Suprapubic skin (tissue), 3 donors: ENCODE results near the gene MYO18B.

Experiments used
- EP300 ChIP-seq: sonication (generic); formaldehyde crosslinking; IDR thresholded peaks from one replicate; pipeline ENCODE4 v1.6.1; 2017; ENCODE audit warnings: antibody characterized with exemption
- TF ChIP-seq, protein P1 (sequence below), 2 donors: fragments of 200-600 bp in 1 of 2; fragments of 450-650 bp in 1 of 2; sonication (generic) in 1 of 2; IDR thresholded peaks; one replicate each; pipeline ENCODE4 v1.5.1; 2016 to 2019; ENCODE audit warnings: antibody characterized with exemption in 2 of 2, mild to moderate bottlenecking in 1 of 2, moderate library complexity in 1 of 2

DNA sequence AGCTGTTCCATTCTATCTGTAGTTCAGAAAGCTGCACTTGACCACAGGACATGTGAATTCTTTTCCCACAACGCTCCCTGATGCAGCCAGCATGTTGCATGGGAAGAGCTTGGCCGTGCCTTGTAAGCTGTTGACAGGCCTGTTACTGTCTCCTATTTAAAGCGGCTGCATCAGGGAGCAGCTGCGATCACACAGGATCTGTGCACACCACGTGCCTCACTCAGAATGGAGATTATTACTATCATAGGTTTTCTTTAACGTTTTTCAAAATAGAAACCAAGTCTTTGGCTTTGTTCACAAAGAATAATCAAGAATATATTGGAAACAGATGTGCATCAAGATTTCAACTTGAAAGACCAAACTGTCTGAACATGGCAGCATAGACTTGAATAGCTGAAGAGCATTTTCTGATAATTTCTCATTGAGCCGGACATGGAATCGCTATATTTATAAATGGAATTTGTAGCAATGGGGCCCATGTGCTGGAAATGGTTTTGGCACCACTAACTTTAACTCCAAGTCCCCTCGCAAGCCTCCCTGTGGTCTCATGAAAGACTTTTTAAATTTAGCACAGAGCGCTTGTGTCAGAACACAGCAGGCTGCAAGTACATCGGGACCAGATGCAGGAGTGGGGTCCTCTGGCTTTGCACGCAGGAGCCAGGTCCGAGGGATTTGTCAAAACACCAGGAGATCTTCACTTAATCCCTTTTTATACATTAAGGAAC is 40.8 kb upstream of the MYO18B start:
- TF ChIP-seq, protein P1, sequence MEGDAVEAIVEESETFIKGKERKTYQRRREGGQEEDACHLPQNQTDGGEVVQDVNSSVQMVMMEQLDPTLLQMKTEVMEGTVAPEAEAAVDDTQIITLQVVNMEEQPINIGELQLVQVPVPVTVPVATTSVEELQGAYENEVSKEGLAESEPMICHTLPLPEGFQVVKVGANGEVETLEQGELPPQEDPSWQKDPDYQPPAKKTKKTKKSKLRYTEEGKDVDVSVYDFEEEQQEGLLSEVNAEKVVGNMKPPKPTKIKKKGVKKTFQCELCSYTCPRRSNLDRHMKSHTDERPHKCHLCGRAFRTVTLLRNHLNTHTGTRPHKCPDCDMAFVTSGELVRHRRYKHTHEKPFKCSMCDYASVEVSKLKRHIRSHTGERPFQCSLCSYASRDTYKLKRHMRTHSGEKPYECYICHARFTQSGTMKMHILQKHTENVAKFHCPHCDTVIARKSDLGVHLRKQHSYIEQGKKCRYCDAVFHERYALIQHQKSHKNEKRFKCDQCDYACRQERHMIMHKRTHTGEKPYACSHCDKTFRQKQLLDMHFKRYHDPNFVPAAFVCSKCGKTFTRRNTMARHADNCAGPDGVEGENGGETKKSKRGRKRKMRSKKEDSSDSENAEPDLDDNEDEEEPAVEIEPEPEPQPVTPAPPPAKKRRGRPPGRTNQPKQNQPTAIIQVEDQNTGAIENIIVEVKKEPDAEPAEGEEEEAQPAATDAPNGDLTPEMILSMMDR (IDR thresholded peaks at IDR 0.05): no peak
- no peak for TF ChIP-seq EP300
